Testis (tissue), 3 donors: ENCODE results near the gene SLFN12. TPM values are rescaled to one million over a fixed set of nuclear protein-coding genes. Genes with fewer than 3 reads are reported as not detected.
"Not testable (repeated sequence)": the region's sequence is repeated elsewhere in the genome, so short reads cannot be mapped to it uniquely, and the experiment has no call there.

ENCODE experiments used
- DNase-seq: peaks from one replicate; pipeline ENCODE4 v3.0.0-alpha.2; 2019
- H3K27ac ChIP-seq, 2 donors: fragments of 200-600 bp; sonication (generic); one replicate each; pipeline ENCODE4 v1.5.1; 2019
- H3K27me3 ChIP-seq: fragments of 200-600 bp; sonication (generic); one replicate; pipeline ENCODE4 v1.5.1; 2019
- H3K36me3 ChIP-seq: fragments of 200-600 bp; sonication (generic); one replicate; pipeline ENCODE4 v1.5.1; 2017; ENCODE audit warnings: low read depth; ENCODE audit errors: missing control alignments
- H3K4me1 ChIP-seq: fragments of 200-600 bp; sonication (generic); one replicate; pipeline ENCODE4 v1.5.1; 2019
- H3K4me3 ChIP-seq, 2 donors: fragments of 200-600 bp; sonication (generic); one replicate each; pipeline ENCODE4 v1.5.1; 2017 to 2019
- H3K9me3 ChIP-seq: fragments of 200-600 bp; sonication (generic); one replicate; pipeline ENCODE4 v1.5.1; 2017
- CTCF ChIP-seq, 3 experiments: fragments of 450-650 bp in 2 of 3; fragments of 200-600 bp in 1 of 3; sonication (generic) in 1 of 3; IDR thresholded peaks; one replicate each; pipeline ENCODE4 v1.5.1; 2016 to 2019; ENCODE audit warnings: antibody characterized with exemption in 3 of 3, mild to moderate bottlenecking in 2 of 3, moderate library complexity in 1 of 3
- POLR2A ChIP-seq: fragments of 450-650 bp; IDR thresholded peaks from one replicate; pipeline ENCODE4 v1.6.1; 2017; ENCODE audit warnings: antibody characterized with exemption, mild to moderate bottlenecking, moderate library complexity
- WGBS, 2 donors: methylation state at CpG; one replicate each; pipeline ENCODE4 v1.1.5; 2018; 5-methylcytosine and 5-hydroxymethylcytosine counted together
- intact Hi-C: fragments of 100-400 bp; cut with DNase I; formaldehyde crosslinking; loops from one replicate; pipeline ENCODE4 v1.15.1; 2023; ENCODE audit warnings: low total_unique reads
- polyA plus RNA-seq: library from polyadenylated mRNA; stranded (reverse); fragments of 350-450 nt; fragmentation: Illumina TruSeq; extraction: RNeasy Lipid Tissue Mini Kit (QIAGEN cat#74804); gene quantifications from one replicate; pipeline ENCODE4 v1.2.3, GENCODE V29; 2014; ENCODE audit warnings: low read depth, low replicate concordance; ENCODE audit not compliant: insufficient read depth
- total RNA-seq, 2 donors: library from RNA; depleted of rRNA; stranded (reverse); fragments of >200 nt; gene quantifications; one replicate each; pipeline ENCODE4 v1.2.3, GENCODE V29; 2016

Gene SLFN12
- total and polyA plus RNA-seq, 3 donors from 2014 or later: 2.6 to 4.7 (median 2.9) TPM

- H3K4me3 ChIP-seq: no peak overlapping the region
- H3K9me3 ChIP-seq: no peaks in the 10 kb centered on the region
- no peaks in the 10 kb centered on the region for H3K27me3 ChIP-seq
- H3K27ac ChIP-seq: no peak overlapping the region
- WGBS, 2 donors: 82 to 86% methylated on average over 4 of the region's 4 CpGs
- intact Hi-C loops: no loop called here
- no peaks in the 10 kb centered on the region for H3K36me3 ChIP-seq
- no peak for TF ChIP-seq POLR2A
- no peak for TF ChIP-seq CTCF (IDR thresholded peaks at IDR 0.05)
- no peaks in the 10 kb centered on the region for H3K4me1 ChIP-seq
- DNase-seq: no peak
Observed at GRCh38 chr17:35468475-35468874, 36.2 kb upstream of the SLFN12 start.

GRCh38 chr17:35467824-35468223 lies 35.5 kb upstream of the SLFN12 start:
- H3K27me3 ChIP-seq: no peaks in the 10 kb centered on the region
- intact Hi-C loops: no loop called here
- H3K9me3 ChIP-seq: no peaks in the 10 kb centered on the region
- no peaks in the 10 kb centered on the region for H3K36me3 ChIP-seq
- no peak overlapping the region for H3K27ac ChIP-seq
- H3K4me1 ChIP-seq: no peaks in the 10 kb centered on the region
- no peak for TF ChIP-seq CTCF (IDR thresholded peaks at IDR 0.05)
- no peak for TF ChIP-seq POLR2A
- DNase-seq: no peak
- H3K4me3 ChIP-seq: no peak overlapping the region
- 76 to 90% methylated on average over 4 of the region's 4 CpGs for WGBS, 2 donors

GRCh38 chr17:35460354-35460851 lies 28.1 kb upstream of the SLFN12 start:
- 1 to 4% methylated on average over 13 to 44 of the region's 44 CpGs for WGBS, 2 donors
- Histone ChIP-seq H3K4me3 (peak overlapping the region; percentile 19 to 47), H3K27ac (no peak overlapping the region), H3K4me1 (peaks cover 4% of the 10 kb centered on the region), H3K27me3 (no peaks in the 10 kb centered on the region), H3K9me3 (no peaks in the 10 kb centered on the region), H3K36me3 (no peaks in the 10 kb centered on the region)
- DNase-seq: peak; percentile 52
- intact Hi-C loops: no loop called here
- TF ChIP-seq CTCF (IDR thresholded peaks at IDR 0.05) (no peak), POLR2A (no peak)

GRCh38 chr17:35454035-35454434 lies 21.7 kb upstream of the SLFN12 start:
- H3K36me3 ChIP-seq, H3K4me3 ChIP-seq, H3K27me3 ChIP-seq, H3K4me1 ChIP-seq, intact Hi-C loops, H3K27ac ChIP-seq, H3K9me3 ChIP-seq, DNase-seq: not testable (repeated sequence)
- 86 to 88% methylated on average over 5 of the region's 5 CpGs for WGBS, 2 donors

- no peaks in the 10 kb centered on the region for H3K27me3 ChIP-seq
Observed at GRCh38 chr17:35453171-35453570, 20.9 kb upstream of the SLFN12 start.

More at GRCh38 chr17:35453171-35453570, 20.9 kb upstream of the SLFN12 start:
- intact Hi-C loops: no loop called here
- WGBS, 2 donors: 62 to 78% methylated on average over 1 of the region's 1 CpG
- Histone ChIP-seq H3K4me1 (no peaks in the 10 kb centered on the region), H3K27ac (no peak overlapping the region), H3K9me3 (no peaks in the 10 kb centered on the region), H3K4me3 (no peak overlapping the region), H3K36me3 (no peaks in the 10 kb centered on the region)
- no peak for TF ChIP-seq CTCF (IDR thresholded peaks at IDR 0.05)
- DNase-seq: no peak
